ENCODE results near the gene MILR1.

- TF ChIP-seq FOXK2 (IDR thresholded peaks at IDR 0.05), result no peak
- TF ChIP-seq FOXA1 (IDR thresholded peaks at IDR 0.05), result no peak
- no peak for TF ChIP-seq SP1 (IDR thresholded peaks at IDR 0.05)
- TF ChIP-seq BHLHE40 (IDR thresholded peaks at IDR 0.05; ENCODE audit: borderline replicate concordance), result no peak
- TF ChIP-seq FOXM1 (IDR thresholded peaks at IDR 0.05; ENCODE audit: borderline replicate concordance), result no peak
- no peak for TF ChIP-seq LEF1 (IDR thresholded peaks at IDR 0.05; ENCODE audit: borderline replicate concordance)
Measured at GRCh38 chr17:64406321-64407200, 42.4 kb upstream of the MILR1 start.

Measured in HEK293T (cell line).